Stimulated activated CD4-positive, alpha-beta T cell treated with anti-CD3 and anti-CD28 coated beads, TNF-alpha, amount 100 ng/mL, for 24 hours (primary cell): ENCODE results near the gene IL21R.
"Not testable (repeated sequence)": the region's sequence is repeated elsewhere in the genome, so short reads cannot be mapped to it uniquely, and the experiment has no call there.

Experiments used
- DNase-seq, 3 experiments: peaks; one replicate each; pipeline ENCODE4 v3.0.0-alpha.2; 2020; ENCODE audit warnings: low read depth in 3 of 3

IL21R gene

GRCh38 chr16:27374804-27375425, 27.1 kb upstream of the IL21R start:
- peak in 1 of 3 experiments; percentile 71 for DNase-seq

DNA sequence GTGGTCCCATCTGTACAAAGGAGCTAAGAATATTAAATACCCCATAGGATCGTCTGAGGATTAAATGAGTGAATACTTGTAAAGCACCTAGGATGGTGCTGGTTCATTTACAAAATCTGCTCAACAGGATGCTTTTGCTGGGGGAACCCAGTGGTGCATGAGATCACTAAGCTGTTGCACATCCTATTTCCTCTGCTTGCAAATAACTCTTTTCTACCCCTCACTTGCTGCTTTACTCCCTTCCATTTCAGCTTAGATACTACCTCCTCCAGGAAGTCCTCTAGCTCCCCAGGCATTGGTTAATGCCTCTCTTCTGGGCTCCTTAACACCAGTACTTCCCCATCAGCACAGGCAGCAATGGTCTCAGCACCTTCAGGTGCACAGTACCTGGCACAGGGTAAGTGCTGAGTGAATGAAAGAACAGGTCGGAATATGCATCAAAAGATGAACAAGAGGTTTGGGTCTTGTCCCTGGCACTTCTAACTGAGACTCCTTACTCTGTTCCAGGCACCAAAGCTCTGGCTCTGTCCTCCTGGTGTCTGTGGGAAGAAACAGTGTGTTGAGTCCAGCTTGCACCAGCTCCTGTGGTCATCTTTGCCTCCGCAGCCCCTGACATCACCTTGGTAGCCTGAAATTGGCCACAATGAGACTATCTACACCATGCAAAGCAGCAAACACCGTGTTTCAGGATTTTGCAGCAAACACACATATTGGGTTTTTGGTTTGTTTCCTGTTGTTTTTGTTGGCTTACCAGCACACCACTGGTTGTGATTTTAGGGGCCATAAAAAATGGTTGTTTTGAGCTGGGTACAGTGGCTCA, 24.1 kb upstream of the IL21R start:
- DNase-seq, result no peak

DNA sequence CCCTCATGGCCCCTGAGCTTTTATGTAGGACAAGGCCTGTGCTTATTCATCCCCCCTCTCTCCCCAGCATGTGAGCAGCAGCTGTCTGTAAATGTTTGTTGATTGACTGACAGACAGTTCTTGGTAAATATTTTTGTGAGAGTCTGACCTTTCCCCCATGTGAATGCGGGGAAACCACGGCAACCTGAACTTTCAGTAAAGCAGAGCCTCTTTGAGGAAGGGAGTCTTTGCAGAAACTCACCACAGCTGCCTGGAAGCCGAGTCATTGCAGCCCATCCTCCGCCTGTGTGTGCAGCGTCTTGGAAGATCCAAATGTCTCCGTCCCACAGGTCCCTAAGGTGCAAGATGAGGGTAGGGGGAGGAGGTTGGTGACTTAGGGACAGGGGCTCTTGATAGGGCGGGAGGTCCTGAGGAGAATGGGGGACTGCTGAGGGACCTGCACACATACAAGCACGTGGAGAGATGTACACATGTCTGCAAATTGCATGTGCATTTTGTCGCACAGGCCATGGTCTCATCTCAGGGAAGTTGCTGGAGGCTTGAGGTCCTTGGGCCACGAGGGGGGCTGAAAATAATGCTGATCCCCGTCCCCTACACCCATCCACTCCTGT, 23.0 kb upstream of the IL21R start:
- peak in 1 of 3 experiments; percentile 38 for DNase-seq

DNA sequence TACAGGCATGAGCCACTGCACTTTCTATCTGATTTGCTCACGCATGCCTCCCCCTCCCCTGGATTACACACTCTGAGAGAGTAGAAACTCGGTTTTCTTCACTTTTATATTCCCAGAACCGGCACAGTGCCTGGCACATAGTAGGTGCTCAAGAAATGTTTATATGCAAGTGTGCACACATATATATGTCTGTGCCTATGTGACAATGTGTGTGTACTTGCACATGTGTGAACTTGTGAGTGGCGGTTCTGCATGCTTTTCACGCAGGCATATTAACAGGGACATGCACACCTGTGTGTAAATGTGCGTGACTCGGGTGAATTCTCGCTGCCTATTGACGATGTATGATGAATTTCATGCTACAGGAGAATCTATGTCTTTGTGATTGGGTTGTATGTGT, 22.1 kb upstream of the IL21R start:
- DNase-seq, result no peak

DNA sequence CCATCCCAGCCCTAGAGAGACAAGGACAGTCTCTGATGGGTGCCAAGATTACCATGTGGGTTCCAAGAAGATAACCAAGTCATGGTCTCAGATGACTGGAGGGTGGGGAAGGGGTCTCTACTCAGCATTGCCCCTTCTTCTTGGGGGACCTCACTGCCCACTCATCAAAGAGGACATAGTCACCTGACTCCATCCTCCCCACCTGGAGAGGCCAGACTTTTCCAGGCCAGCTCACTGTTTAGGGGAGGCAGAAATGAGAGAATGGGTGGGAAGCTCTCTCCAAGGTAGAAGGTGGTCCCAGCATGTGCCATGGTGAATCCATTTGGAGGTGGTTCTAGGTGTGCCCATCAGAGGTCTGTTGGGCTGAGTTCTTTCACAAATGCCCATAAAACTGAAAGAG, 20.7 kb upstream of the IL21R start:
- DNase-seq, result no peak

DNA sequence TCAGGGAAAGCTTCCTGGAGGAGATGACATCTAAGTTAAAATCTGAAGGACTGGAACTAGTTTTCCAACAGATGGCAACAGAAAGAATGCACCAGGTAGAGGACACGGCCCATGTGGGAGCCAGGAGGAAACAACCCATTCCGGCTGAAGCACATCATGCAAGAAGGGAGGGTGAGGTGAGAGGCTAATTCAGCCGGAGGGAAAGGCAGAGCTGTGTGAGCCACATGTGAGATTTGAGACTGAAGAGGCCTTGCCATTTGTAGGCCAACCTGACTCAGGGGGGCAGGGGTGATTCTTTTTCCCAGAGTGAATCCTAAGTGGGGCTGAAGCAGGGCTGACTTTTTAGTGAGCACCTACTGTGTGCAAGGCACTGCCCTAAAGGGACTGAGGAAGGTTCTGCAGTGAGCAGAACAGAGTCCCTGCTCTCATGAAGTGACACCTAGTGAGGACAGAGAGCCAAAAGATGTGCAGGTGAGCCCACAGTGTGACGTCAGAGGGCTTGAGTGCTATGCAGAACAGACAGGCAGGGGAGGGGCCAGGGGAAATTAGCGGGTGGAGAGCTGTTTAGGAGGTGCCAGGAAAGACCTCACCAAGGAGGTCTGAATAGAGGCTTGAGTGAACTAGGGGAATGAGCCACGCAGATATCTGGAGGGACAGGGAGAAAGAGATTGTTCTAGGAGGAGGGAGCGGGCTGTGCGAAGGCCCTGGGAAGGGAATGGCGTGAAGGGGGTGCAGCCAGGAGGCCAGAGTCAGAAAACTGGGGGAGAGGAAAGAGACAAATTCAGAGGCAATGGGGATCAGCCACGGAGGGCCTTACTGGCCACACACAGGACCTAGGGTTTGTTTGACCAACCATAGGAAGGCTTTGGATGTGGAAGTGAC, 19.8 kb upstream of the IL21R start:
- no peak for DNase-seq

- no peak for DNase-seq
These were observed 18.3 kb upstream of the IL21R start for GRCh38 chr16:27383556-27384243.

GRCh38 chr16:27384425-27384824, 17.5 kb upstream of the IL21R start:
- DNase-seq, result no peak

GRCh38 chr16:27385398-27385797, 16.6 kb upstream of the IL21R start:
- no peak for DNase-seq

- no peak for DNase-seq
These were observed 15.3 kb upstream of the IL21R start for GRCh38 chr16:27386674-27387073.

GRCh38 chr16:27387724-27388123, 14.2 kb upstream of the IL21R start:
- no peak for DNase-seq

DNA sequence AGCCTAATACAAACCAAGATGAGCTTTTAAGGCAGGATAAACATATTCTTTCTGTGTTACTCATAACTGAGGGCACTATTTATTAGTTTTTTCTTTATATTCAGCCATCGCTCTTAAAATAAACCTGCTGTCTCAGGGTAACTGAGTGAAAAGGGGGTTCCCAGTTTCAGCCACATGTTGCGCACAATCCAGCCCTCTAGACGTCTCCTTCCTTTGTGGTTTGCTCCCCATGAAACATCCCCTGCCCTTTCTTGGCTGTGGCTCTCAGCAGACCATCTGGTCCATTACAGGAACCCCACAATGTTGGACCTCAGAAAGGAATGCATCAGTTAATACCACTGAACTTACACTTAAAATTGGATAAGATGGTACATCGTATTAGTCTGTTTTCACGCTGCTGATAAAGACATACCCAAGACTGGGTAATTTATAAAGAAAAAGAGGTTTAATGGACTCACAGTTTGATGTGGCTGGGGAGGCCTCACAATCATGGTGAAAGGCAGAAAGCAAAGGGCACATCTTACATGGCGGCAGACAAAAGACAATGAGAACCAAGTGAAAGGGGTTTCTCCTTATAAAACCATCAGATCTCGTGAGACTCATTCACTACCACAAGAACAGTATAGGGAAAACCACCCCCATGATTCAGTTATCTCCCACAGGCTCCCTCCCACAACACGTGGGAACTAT, 12.6 kb upstream of the IL21R start:
- DNase-seq, result no peak

DNA sequence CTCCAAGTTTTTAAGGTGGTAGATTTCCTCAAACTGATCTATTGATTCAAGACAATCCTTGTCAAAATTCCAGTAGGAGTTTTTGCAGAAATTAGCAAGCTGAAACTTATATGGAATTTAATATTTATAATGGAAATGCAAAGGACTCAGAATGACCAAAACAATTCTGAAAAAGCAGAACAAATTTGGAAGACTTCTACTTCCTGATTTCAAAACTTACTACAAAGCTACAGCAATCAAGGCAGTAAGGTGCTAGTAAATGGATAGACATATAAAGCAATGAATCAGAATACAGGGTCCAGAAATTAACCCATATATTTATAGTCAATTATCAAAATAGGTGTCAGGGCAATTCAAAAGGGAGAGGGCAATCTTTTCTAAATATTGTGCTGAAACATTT, 11.8 kb upstream of the IL21R start:
- no peak for DNase-seq

GRCh38 chr16:27392671-27393070, 9.3 kb upstream of the IL21R start:
- DNase-seq, result no peak

- no peak for DNase-seq
These were observed 7.5 kb upstream of the IL21R start for GRCh38 chr16:27394516-27394915.

DNA sequence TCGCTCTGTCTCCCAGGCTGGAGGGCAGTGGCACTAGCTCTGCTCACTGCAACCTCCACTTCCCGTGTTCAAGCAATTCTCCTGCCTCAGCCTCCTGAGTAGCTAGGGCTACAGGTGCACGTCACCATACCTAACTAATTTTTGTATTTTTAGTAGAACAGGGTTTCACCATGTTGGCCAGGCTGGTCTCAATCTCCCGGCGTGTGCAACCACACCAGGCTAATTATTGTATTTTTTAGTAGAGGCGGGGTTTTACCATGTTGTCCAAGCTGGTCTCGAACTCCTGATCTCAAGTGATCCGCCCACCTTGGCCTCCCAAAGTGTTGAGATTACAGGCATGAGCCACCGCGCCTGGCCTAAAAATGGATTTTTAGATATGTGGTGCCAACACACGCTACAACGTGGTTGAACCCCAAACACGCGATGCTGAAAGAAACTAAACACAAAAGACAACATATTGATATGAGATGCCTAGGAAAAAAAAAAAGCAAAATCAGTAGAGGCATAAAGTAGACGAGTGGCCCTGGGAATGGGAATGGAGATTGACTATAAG, 3.6 kb upstream of the IL21R start:
- DNase-seq, result not testable (repeated sequence)

DNA sequence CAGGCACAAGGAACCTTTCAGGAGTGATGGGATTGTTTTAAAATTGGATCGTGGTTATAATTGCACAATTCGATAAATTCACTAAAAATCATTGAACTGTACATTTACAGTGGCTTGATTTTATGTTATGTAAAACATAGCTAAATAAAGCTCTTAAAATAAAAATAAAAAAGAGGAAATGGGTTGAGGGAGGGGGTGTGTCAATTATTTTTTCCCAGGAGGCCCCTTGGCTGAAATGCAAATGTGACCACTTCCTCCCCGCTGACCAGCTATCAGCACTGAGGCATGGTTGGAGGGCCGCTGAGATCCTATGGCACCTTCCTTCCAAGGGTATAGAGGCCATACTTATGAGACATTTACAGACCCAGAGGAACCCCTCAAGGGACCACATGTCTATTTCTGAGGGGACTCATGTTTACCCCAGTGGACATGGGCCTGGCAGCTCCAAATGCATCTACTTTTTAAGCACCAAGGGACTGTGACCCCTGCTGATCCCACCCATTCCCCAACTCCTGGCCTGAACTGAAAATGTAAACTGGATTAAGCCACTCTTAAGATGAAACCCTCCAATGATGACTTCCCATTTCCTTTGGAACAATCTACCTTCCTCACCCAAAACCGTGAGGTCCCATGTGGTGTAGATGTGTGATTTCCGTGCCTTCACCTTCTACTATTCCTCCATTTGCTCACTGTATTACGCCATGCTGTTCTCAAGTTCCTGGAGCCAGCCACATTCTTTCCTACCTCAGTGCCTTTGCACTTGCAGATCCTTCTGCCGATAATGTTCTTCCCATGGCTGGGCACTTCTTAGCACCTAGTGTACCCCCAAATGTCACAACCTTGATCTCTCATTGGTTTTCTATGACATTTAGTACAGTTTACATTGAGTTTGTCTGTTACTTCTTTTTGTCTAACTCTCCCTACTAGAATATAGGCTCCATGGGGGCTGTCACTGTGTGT, 2.8 kb upstream of the IL21R start:
- DNase-seq, result no peak

DNA sequence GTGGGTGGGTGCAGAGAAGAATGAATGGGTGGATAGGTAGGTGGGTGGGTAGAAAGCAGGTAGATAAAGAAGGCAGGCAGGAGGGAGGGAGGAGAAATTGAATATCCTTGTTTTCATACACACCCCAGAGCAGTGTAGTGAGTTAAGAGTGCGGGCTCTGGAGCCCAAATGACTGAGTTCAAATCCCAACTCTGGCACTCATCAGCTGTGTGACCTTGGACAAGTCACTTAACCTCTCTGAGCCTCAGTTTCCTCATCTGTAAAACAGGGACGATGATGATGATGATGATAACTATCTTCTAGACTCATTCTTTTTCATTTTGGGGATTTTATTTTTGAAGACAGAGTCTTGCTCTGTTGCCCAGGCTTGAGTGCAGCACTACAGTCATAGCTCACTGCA, 2.0 kb upstream of the IL21R start:
- no peak for DNase-seq
